Brain pericyte (primary cell): ENCODE data around the gene GRB10.

ENCODE experiments used
- DNase-seq: peaks from one replicate; pipeline ENCODE4 v3.0.0-alpha.2; 2012; ENCODE audit warnings: low read depth, low spot score

GRB10 gene

GRCh38 chr7:50718876-50719275, 63.8 kb downstream of the GRB10 start:
- DNase-seq = no peak

GRCh38 chr7:50718311-50718710, 64.4 kb downstream of the GRB10 start:
- DNase-seq = no peak

GRCh38 chr7:50717181-50717580, 65.5 kb downstream of the GRB10 start:
- DNase-seq = no peak

- DNase-seq = no peak
Measured at GRCh38 chr7:50714857-50715256, 67.8 kb downstream of the GRB10 start.

- no peak for DNase-seq
Measured at GRCh38 chr7:50713123-50713965, 69.4 kb downstream of the GRB10 start.

- DNase-seq = no peak
Measured at GRCh38 chr7:50712252-50713122, 70.2 kb downstream of the GRB10 start.

GRCh38 chr7:50711271-50712175, 71.2 kb downstream of the GRB10 start:
- no peak for DNase-seq

- no peak for DNase-seq
Measured at GRCh38 chr7:50710441-50711154, 72.1 kb downstream of the GRB10 start.

- no peak for DNase-seq
Measured at GRCh38 chr7:50709151-50709550, 73.5 kb downstream of the GRB10 start.

GRCh38 chr7:50707236-50708006, 75.3 kb downstream of the GRB10 start:
- DNase-seq = no peak

GRCh38 chr7:50706469-50706937, 76.2 kb downstream of the GRB10 start:
- no peak for DNase-seq

GRCh38 chr7:50704844-50705243, 77.9 kb downstream of the GRB10 start:
- no peak for DNase-seq

GRCh38 chr7:50703654-50704053, 79.0 kb downstream of the GRB10 start:
- no peak for DNase-seq

GRCh38 chr7:50699143-50699542, 83.6 kb downstream of the GRB10 start:
- DNase-seq = no peak

GRCh38 chr7:50697748-50698147, 84.9 kb downstream of the GRB10 start:
- no peak for DNase-seq

- no peak for DNase-seq
Measured at GRCh38 chr7:50696810-50697582, 85.7 kb downstream of the GRB10 start.

- DNase-seq = no peak
Measured at GRCh38 chr7:50695026-50695425, 87.7 kb downstream of the GRB10 start.

- DNase-seq = peak; percentile 20
Measured at GRCh38 chr7:50693455-50694130, 89.1 kb downstream of the GRB10 start.

GRCh38 chr7:50690541-50691011, 92.1 kb downstream of the GRB10 start:
- no peak for DNase-seq
